Lung (tissue), 12 donors: ENCODE results near the gene SPOUT1. TPM values are rescaled to one million over a fixed set of nuclear protein-coding genes. Genes with fewer than 3 reads are reported as not detected.

Experiments used
- ATAC-seq: fragments of 200-7000 bp; cut with Tn5 transposase; one replicate; pipeline ENCODE4 v1.9.1; 2020; ENCODE audit warnings: moderate number of reproducible peaks; ENCODE audit not compliant: insufficient read depth, low FRiP score
- DNase-seq, 3 donors: peaks; one replicate each; pipeline ENCODE4 v3.0.0-alpha.2; 2013 to 2017
- H3K27ac ChIP-seq, 2 donors: one replicate each; pipeline ENCODE4 v1.5.1; 2013; ENCODE audit warnings: mild to moderate bottlenecking in 2 of 2, moderate library complexity in 2 of 2, control low read depth in 1 of 2, inconsistent platforms in 1 of 2, low read depth in 1 of 2, low read length in 1 of 2
- H3K27me3 ChIP-seq, 3 donors: one replicate each; pipeline ENCODE4 v1.5.1; 2013; ENCODE audit warnings: low read length in 2 of 3; ENCODE audit not compliant: control insufficient read depth in 3 of 3, insufficient read depth in 3 of 3
- H3K36me3 ChIP-seq, 4 donors: one replicate each; pipeline ENCODE4 v1.5.1; 2013; ENCODE audit warnings: low read length in 4 of 4, mild to moderate bottlenecking in 1 of 4, moderate library complexity in 1 of 4; ENCODE audit not compliant: control insufficient read depth in 4 of 4, insufficient read depth in 4 of 4
- H3K4me1 ChIP-seq, 5 donors: one replicate each; pipeline ENCODE4 v1.5.1; 2013; ENCODE audit warnings: low read length in 5 of 5, mild to moderate bottlenecking in 2 of 5, moderate library complexity in 1 of 5; ENCODE audit not compliant: control insufficient read depth in 5 of 5, insufficient read depth in 5 of 5
- H3K4me3 ChIP-seq: one replicate; pipeline ENCODE4 v1.5.1; 2013; ENCODE audit warnings: mild to moderate bottlenecking, control low read depth, moderate library complexity
- H3K9ac ChIP-seq, 2 donors: one replicate each; pipeline ENCODE4 v1.5.1; 2013; ENCODE audit warnings: low read length in 2 of 2, control low read depth in 1 of 2; ENCODE audit not compliant: insufficient read depth in 1 of 2
- H3K9me3 ChIP-seq, 4 donors: one replicate each; pipeline ENCODE4 v1.5.1; 2013; ENCODE audit warnings: low read length in 3 of 4, mild to moderate bottlenecking in 1 of 4, moderate library complexity in 1 of 4; ENCODE audit not compliant: control insufficient read depth in 4 of 4, insufficient read depth in 3 of 4
- WGBS, 2 donors: extraction: QIAGEN DNeasy Blood & Tissue Kit; methylation state at CpG; one replicate each; pipeline ENCODE4 v1.1.7; 2013; 5-methylcytosine and 5-hydroxymethylcytosine counted together
- polyA plus RNA-seq, 2 donors: library from polyadenylated mRNA; stranded (reverse); fragments of 200-250 nt; gene quantifications; one replicate each; pipeline ENCODE4 v1.2.1, GENCODE V29; 2013
- total RNA-seq, 2 donors: library from RNA; depleted of rRNA in 1 of 2; stranded (reverse); fragments of >200 nt in 1 of 2; gene quantifications; one replicate each; pipeline ENCODE4 v1.2.1, GENCODE V29; 2014 to 2021
- TF ChIP-seq, protein P1 (sequence below): IDR thresholded peaks from 2 replicates; pipeline ENCODE4 v1.5.1; 2012; ENCODE audit warnings: mild to moderate bottlenecking; ENCODE audit errors: control extremely low read depth, extremely low read depth
- donor health status: control.
- donor health status: control.
- donor health status: Bipolar disorder and iron deficiency.
- donor health status: healthy.
- donor health status: DM: yes; HTN: yes; CAD: no.

SPOUT1 gene
- total and polyA plus RNA-seq, 4 donors, result 23.7 to 50.0 (median 29.1) TPM

DNA sequence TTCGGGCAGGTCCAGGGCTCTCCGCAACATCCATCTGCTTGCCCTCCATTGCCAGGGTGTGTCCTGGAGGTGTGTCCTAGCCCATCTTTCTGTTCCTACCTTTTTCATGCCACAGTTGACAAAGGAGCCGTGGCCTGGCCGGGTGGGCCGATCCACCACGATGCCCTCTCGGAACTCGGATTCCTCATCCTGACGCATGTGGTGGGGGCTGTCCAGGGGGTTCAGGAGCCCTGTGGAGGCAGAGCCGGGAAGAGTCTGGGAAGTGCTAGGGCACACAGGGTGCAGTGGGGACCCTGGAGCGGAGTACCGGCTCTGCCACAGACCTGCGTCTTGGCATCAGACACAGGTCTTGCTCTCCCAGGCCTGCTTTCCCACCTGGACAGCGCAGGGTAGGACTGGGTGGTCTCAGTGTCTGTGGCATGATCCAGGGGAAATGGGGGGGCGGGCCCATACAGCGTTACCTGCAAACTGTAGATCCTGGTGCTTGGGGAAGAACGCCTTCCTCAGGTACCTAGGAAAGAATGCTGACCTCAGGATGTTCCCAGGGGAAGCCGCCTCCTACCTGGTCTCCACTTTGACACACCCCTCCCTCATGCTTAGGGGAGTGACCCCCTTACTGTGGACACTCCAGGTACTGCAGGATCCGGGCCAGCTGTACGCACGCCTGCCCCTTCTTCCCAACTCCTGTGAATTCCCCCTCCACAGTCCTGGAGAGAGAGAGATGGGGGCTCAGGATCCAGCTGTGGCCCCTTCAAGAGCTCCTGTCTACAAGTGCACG, 3.5 kb downstream of the SPOUT1 start:
- H3K27me3 ChIP-seq, result no peaks in the 10 kb centered on the region
- no peak overlapping the region for H3K4me3 ChIP-seq
- WGBS, 2 donors, result 95% methylated on average over 22 of the region's 22 CpGs
- H3K27ac ChIP-seq, result no peak overlapping the region
- peaks cover 5 to 56% (median 13%) of the 10 kb centered on the region in 4 donors for H3K36me3 ChIP-seq
- H3K9me3 ChIP-seq, result no peaks in the 10 kb centered on the region
- DNase-seq, result no peak
- peaks cover 0 to 12% (median 2%) of the 10 kb centered on the region in 5 donors for H3K4me1 ChIP-seq
- TF ChIP-seq, protein P1, sequence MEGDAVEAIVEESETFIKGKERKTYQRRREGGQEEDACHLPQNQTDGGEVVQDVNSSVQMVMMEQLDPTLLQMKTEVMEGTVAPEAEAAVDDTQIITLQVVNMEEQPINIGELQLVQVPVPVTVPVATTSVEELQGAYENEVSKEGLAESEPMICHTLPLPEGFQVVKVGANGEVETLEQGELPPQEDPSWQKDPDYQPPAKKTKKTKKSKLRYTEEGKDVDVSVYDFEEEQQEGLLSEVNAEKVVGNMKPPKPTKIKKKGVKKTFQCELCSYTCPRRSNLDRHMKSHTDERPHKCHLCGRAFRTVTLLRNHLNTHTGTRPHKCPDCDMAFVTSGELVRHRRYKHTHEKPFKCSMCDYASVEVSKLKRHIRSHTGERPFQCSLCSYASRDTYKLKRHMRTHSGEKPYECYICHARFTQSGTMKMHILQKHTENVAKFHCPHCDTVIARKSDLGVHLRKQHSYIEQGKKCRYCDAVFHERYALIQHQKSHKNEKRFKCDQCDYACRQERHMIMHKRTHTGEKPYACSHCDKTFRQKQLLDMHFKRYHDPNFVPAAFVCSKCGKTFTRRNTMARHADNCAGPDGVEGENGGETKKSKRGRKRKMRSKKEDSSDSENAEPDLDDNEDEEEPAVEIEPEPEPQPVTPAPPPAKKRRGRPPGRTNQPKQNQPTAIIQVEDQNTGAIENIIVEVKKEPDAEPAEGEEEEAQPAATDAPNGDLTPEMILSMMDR, result no peak
- no peak for ATAC-seq
- H3K9ac ChIP-seq, result no peak overlapping the region

DNA sequence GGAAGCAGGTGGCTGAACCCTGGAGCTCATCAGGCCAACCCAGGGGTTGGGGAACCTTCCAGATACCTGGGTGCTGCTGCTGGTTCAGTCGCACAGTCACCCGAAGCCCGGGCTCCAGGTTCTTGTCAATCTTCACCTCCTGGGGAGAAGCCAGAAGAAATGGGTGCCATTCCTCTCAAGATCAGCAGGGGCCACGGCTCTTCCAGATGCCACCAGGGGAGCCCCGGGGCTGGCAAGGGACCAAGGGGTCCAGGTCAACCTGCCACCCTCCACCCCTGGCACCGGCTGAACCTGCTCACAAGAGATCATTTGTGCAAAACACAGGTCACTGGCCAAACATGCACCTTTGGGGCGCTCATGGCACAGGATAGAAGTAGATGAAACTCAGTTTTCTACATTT, 4.7 kb downstream of the SPOUT1 start:
- ATAC-seq (no peak), DNase-seq (no peak)
- H3K36me3 ChIP-seq, result peaks cover 5 to 58% (median 13%) of the 10 kb centered on the region in 4 donors
- H3K27ac ChIP-seq, result no peak overlapping the region
- 92 to 97% methylated on average over 7 of the region's 7 CpGs for WGBS, 2 donors
- H3K9ac ChIP-seq, result no peak overlapping the region
- TF ChIP-seq, protein P1, result no peak
- H3K4me3 ChIP-seq, result no peak overlapping the region
- peaks cover 0 to 8% (median 2%) of the 10 kb centered on the region in 5 donors for H3K4me1 ChIP-seq
- no peaks in the 10 kb centered on the region for H3K27me3 ChIP-seq
- no peaks in the 10 kb centered on the region for H3K9me3 ChIP-seq

DNA sequence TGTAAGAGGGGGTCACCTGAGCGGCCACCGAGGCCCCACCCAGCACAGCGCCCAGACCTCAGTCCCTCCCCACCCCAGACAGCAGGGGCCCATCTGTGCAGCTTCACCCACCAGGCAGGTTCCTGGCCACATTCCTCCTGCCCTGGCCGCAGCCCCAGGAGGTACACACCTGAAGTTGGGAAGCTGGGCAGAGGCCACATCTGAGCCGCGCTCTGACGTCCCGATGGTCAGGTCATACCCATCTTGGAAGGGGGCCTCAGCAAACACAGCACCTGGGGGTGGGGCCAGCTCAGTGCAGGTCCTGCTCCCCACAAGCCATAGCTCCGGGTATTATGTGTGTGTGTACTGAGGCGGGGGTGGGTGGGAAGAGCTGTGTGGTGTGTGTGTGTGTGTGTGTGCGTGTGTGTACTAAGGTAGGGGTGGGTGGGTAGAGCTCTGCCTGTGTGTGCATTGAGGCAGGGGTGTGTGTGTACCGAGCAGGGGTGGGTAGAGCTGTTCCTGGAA, 5.6 kb downstream of the SPOUT1 start:
- peaks cover 5 to 58% (median 13%) of the 10 kb centered on the region in 4 donors for H3K36me3 ChIP-seq
- TF ChIP-seq, protein P1, result no peak
- H3K27ac ChIP-seq, result no peak overlapping the region
- DNase-seq (no peak), ATAC-seq (no peak)
- peaks cover 0 to 1% (median 0%) of the 10 kb centered on the region in 4 donors for H3K9me3 ChIP-seq
- H3K4me1 ChIP-seq, result peaks cover 0 to 10% (median 5%) of the 10 kb centered on the region in 5 donors
- no peak overlapping the region for H3K9ac ChIP-seq
- no peak overlapping the region for H3K4me3 ChIP-seq
- H3K27me3 ChIP-seq, result no peaks in the 10 kb centered on the region
- 86 to 93% methylated on average over 12 of the region's 12 CpGs for WGBS, 2 donors
